Neural progenitor cell (in vitro differentiated cells): Measurements from ENCODE around the gene SLC43A3. TPM values are rescaled to one million over a fixed set of nuclear protein-coding genes. Genes with fewer than 3 reads are reported as not detected.

Experiments
- DNase-seq: peaks from one replicate; pipeline ENCODE4 v3.0.0-alpha.2; 2016; ENCODE audit warnings: low spot score
- H2AFZ ChIP-seq: fragments of 200-600 bp; sonication (generic); replicated peaks from 2 replicates; pipeline ENCODE4 v1.6.1; 2016; ENCODE audit warnings: antibody characterized with exemption
- H3F3A ChIP-seq: fragments of 200-600 bp; sonication (generic); 2 replicates; pipeline ENCODE4 v1.6.1; 2016; ENCODE audit warnings: antibody characterized with exemption, low read depth
- H3K27ac ChIP-seq: fragments of 200-600 bp; sonication (generic); 2 replicates; pipeline ENCODE4 v1.5.1; 2016; ENCODE audit warnings: mild to moderate bottlenecking
- H3K27me3 ChIP-seq: fragments of 200-600 bp; sonication (generic); 2 replicates; pipeline ENCODE4 v1.6.1; 2016; ENCODE audit warnings: mild to moderate bottlenecking, moderate library complexity
- H3K36me3 ChIP-seq: fragments of 200-600 bp; sonication (generic); 2 replicates; pipeline ENCODE4 v1.5.1; 2016
- H3K4me1 ChIP-seq: fragments of 200-600 bp; sonication (generic); 2 replicates; pipeline ENCODE4 v1.6.1; 2016; ENCODE audit warnings: mixed run types
- H3K4me2 ChIP-seq: fragments of 200-600 bp; sonication (generic); 2 replicates; pipeline ENCODE4 v1.6.1; 2016
- H3K4me3 ChIP-seq: fragments of 200-600 bp; sonication (generic); 2 replicates; pipeline ENCODE4 v1.5.1; 2016
- H3K79me2 ChIP-seq: fragments of 200-600 bp; sonication (generic); 2 replicates; pipeline ENCODE4 v1.6.1; 2016; ENCODE audit warnings: low read depth
- H3K9ac ChIP-seq: fragments of 200-600 bp; sonication (generic); 2 replicates; pipeline ENCODE4 v1.6.1; 2016
- H3K9me3 ChIP-seq: fragments of 200-600 bp; sonication (generic); 2 replicates; pipeline ENCODE4 v1.5.1; 2016; ENCODE audit warnings: low read depth
- H4K20me1 ChIP-seq: fragments of 200-600 bp; sonication (generic); 2 replicates; pipeline ENCODE4 v1.6.1; 2016; ENCODE audit warnings: low read depth
- H3K27ac Mint-ChIP-seq: 3 replicates; pipeline ENCODE4 v1.8.0; 2021; ENCODE audit warnings: mixed read lengths
- H3K27me3 Mint-ChIP-seq: 2 replicates; pipeline ENCODE4 v1.8.0; 2022; ENCODE audit warnings: low read depth, mild to moderate bottlenecking, inconsistent platforms, moderate library complexity, mixed read lengths; ENCODE audit not compliant: insufficient read depth
- H3K36me3 Mint-ChIP-seq: 3 replicates; pipeline ENCODE4 v1.8.0; 2021; ENCODE audit warnings: mixed read lengths
- H3K4me1 Mint-ChIP-seq: 3 replicates; pipeline ENCODE4 v1.8.0; 2021; ENCODE audit warnings: mixed read lengths
- H3K4me3 Mint-ChIP-seq: 3 replicates; pipeline ENCODE4 v1.8.0; 2021; ENCODE audit warnings: mild to moderate bottlenecking, moderate library complexity, mixed read lengths
- H3K9me3 Mint-ChIP-seq: 3 replicates; pipeline ENCODE4 v1.8.0; 2020; ENCODE audit warnings: mixed read lengths
- EZH2 ChIP-seq: fragments of 200-600 bp; sonication (generic); IDR thresholded peaks from 2 replicates; pipeline ENCODE4 v1.6.1; 2017; ENCODE audit warnings: antibody characterized with exemption, mild to moderate bottlenecking, moderate library complexity
- EZH2phosphoT487 ChIP-seq: fragments of 200-600 bp; sonication (generic); IDR thresholded peaks from 2 replicates; pipeline ENCODE4 v1.6.1; 2017; ENCODE audit warnings: antibody characterized with exemption
- total RNA-seq: library from RNA; depleted of rRNA; stranded (reverse); fragments of >200 nt; gene quantifications from 2 replicates; pipeline ENCODE4 v1.2.3, GENCODE V29; 2015; ENCODE audit warnings: low replicate concordance
- TF ChIP-seq, protein P1 (sequence below): fragments of 200-600 bp; sonication (generic); IDR thresholded peaks from 2 replicates; pipeline ENCODE4 v1.5.1; 2017; ENCODE audit warnings: antibody characterized with exemption, mild to moderate bottlenecking

Gene SLC43A3
- total RNA-seq, 1 donor from 2014 or later, result 5.6 TPM

DNA sequence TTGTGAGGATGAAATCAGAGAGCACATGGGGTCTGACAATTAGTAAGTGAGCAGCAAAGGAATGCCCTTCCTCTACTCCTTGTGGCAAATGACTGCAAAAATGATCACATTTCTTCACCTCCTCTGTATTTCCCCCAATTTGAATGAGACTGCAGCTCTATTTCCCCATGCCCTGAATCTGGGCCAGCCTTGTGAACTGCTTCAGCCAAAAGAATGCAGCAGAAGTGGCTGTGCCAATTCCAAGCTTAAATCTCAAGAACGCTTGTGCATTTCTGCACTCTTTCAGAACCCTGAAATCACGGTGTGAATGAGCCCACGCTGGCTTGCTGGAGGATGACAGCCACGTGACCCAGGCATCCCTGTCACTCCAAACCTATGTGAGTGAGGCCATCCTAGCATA lies 9.9 kb downstream of the SLC43A3 start:
- H3K36me3 Mint-ChIP-seq, result peaks cover 15% of the 10 kb centered on the region
- no peaks in the 10 kb centered on the region for H4K20me1 ChIP-seq
- no peak overlapping the region for H3K4me3 Mint-ChIP-seq
- no peak overlapping the region for H3K4me3 ChIP-seq
- H3K4me1 ChIP-seq, result no peaks in the 10 kb centered on the region
- H3K27ac ChIP-seq, result no peak overlapping the region
- H3K27me3 Mint-ChIP-seq, result peaks cover 6% of the 10 kb centered on the region
- H3K79me2 ChIP-seq, result no peaks in the 10 kb centered on the region
- H3K4me2 ChIP-seq, result no peak overlapping the region
- H3K9ac ChIP-seq, result no peak overlapping the region
- no peak for DNase-seq
- no peak overlapping the region for H2AFZ ChIP-seq
- no peaks in the 10 kb centered on the region for H3K27me3 ChIP-seq
- H3K36me3 ChIP-seq, result no peaks in the 10 kb centered on the region
- no peaks in the 10 kb centered on the region for H3K9me3 Mint-ChIP-seq
- no peak overlapping the region for H3K27ac Mint-ChIP-seq
- TF ChIP-seq, protein P1, sequence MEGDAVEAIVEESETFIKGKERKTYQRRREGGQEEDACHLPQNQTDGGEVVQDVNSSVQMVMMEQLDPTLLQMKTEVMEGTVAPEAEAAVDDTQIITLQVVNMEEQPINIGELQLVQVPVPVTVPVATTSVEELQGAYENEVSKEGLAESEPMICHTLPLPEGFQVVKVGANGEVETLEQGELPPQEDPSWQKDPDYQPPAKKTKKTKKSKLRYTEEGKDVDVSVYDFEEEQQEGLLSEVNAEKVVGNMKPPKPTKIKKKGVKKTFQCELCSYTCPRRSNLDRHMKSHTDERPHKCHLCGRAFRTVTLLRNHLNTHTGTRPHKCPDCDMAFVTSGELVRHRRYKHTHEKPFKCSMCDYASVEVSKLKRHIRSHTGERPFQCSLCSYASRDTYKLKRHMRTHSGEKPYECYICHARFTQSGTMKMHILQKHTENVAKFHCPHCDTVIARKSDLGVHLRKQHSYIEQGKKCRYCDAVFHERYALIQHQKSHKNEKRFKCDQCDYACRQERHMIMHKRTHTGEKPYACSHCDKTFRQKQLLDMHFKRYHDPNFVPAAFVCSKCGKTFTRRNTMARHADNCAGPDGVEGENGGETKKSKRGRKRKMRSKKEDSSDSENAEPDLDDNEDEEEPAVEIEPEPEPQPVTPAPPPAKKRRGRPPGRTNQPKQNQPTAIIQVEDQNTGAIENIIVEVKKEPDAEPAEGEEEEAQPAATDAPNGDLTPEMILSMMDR, result no peak
- TF ChIP-seq EZH2 (no peak), EZH2phosphoT487 (no peak)
- H3K9me3 ChIP-seq, result no peaks in the 10 kb centered on the region
- no peaks in the 10 kb centered on the region for H3K4me1 Mint-ChIP-seq
- no peaks in the 10 kb centered on the region for H3F3A ChIP-seq

DNA sequence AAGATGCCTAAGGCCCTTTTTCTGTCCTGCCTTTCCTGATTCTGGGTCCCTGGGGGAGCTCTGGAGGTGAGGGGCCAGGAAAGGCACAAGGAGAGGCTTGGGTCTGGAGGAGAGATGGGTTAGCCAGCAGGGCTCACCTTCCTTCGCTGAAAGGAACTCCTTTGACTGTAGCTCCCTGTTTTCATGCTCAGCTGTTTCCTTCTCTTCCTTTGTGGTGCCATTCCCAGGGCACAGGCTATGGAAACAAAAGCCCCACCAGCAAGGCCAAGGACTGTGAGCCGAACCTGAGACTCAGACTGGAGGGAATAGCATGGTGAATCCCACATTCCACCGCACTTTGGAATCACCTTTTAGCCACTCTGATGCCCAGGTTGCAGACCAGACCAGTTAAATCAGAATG lies 10.5 kb downstream of the SLC43A3 start:
- H3K27ac Mint-ChIP-seq, result no peak overlapping the region
- H3K27me3 Mint-ChIP-seq, result peaks cover 6% of the 10 kb centered on the region
- H3K27me3 ChIP-seq, result no peaks in the 10 kb centered on the region
- no peak overlapping the region for H3K27ac ChIP-seq
- TF ChIP-seq, protein P1, result no peak
- TF ChIP-seq EZH2 (no peak), EZH2phosphoT487 (no peak)
- H3K9me3 ChIP-seq, result no peaks in the 10 kb centered on the region
- H3K79me2 ChIP-seq, result no peaks in the 10 kb centered on the region
- no peaks in the 10 kb centered on the region for H4K20me1 ChIP-seq
- H3K4me3 ChIP-seq, result no peak overlapping the region
- H3K4me1 ChIP-seq, result no peaks in the 10 kb centered on the region
- H3F3A ChIP-seq, result no peaks in the 10 kb centered on the region
- no peak for DNase-seq
- no peak overlapping the region for H3K4me2 ChIP-seq
- H3K36me3 Mint-ChIP-seq, result peaks cover 15% of the 10 kb centered on the region
- no peaks in the 10 kb centered on the region for H3K36me3 ChIP-seq
- H3K9ac ChIP-seq, result no peak overlapping the region
- H2AFZ ChIP-seq, result no peak overlapping the region
- no peaks in the 10 kb centered on the region for H3K9me3 Mint-ChIP-seq
- H3K4me1 Mint-ChIP-seq, result no peaks in the 10 kb centered on the region
- H3K4me3 Mint-ChIP-seq, result no peak overlapping the region

DNA sequence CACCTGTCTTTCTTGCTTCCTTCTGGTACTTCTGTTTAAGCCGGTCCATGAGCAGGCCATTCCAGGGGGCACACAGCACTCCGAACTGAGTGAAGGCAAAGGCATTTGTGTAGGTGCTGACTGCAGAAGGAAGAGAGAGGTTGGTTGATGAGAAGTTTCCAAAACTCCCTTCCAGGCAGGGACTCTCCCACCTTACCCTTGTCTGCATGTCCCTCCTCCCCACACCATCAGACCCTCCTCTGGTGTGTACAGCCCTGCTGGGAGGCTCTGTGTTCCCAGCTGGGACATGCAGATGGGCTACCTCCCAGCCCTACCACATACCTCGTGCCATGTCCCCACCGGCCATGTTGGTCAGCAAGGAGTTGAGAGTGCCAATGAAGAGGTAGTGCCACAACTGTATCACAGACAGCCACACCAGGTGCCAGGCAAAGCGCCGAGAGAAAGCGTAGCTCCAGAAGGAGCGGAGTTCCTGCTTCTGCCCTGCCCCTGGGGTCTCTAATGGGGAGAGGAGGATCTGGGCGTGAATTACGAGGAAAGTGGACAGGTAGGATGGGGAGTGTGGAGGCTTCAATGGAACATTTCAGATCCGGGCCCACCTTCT lies 12.2 kb downstream of the SLC43A3 start:
- no peaks in the 10 kb centered on the region for H3K27me3 ChIP-seq
- peaks cover 18% of the 10 kb centered on the region for H3K36me3 Mint-ChIP-seq
- no peaks in the 10 kb centered on the region for H3K36me3 ChIP-seq
- H3K9ac ChIP-seq, result no peak overlapping the region
- no peaks in the 10 kb centered on the region for H3K9me3 ChIP-seq
- H3K27ac Mint-ChIP-seq, result no peak overlapping the region
- peaks cover 4% of the 10 kb centered on the region for H3K27me3 Mint-ChIP-seq
- H4K20me1 ChIP-seq, result no peaks in the 10 kb centered on the region
- H3K79me2 ChIP-seq, result no peaks in the 10 kb centered on the region
- no peaks in the 10 kb centered on the region for H3F3A ChIP-seq
- no peak overlapping the region for H3K4me3 ChIP-seq
- H3K4me1 ChIP-seq, result no peaks in the 10 kb centered on the region
- no peak for DNase-seq
- no peak overlapping the region for H3K4me2 ChIP-seq
- no peak overlapping the region for H2AFZ ChIP-seq
- TF ChIP-seq, protein P1, result no peak
- TF ChIP-seq EZH2, result no peak
- TF ChIP-seq EZH2phosphoT487, result no peak
- no peaks in the 10 kb centered on the region for H3K9me3 Mint-ChIP-seq
- H3K4me3 Mint-ChIP-seq, result no peak overlapping the region
- H3K27ac ChIP-seq, result no peak overlapping the region
- no peaks in the 10 kb centered on the region for H3K4me1 Mint-ChIP-seq
